DND-41 (cell line): ENCODE measurements around the gene NFKBIE.
A peak's percentile ranks its signal among the peaks of the same experiment; 100 is the strongest.

Experiments
- ATAC-seq: fragments of 200-7000 bp; cut with Tn5 transposase; 3 replicates; pipeline ENCODE4 v1.9.1; 2021; ENCODE audit warnings: low read depth; ENCODE audit not compliant: insufficient read depth
- DNase-seq: peaks from one replicate; pipeline ENCODE4 v3.0.0-alpha.2; 2020
- H2AFZ ChIP-seq: 2 replicates; pipeline ENCODE4 v1.6.0; 2012; ENCODE audit warnings: low read depth, low read length
- H3K27ac ChIP-seq: 2 replicates; pipeline ENCODE4 v1.5.1; 2012; ENCODE audit warnings: low read length, inconsistent platforms
- H3K27me3 ChIP-seq: fragments of 200-600 bp; sonication (generic); 2 replicates; pipeline ENCODE4 v1.6.0; 2012; ENCODE audit warnings: low read length, mild to moderate bottlenecking, inconsistent platforms; ENCODE audit not compliant: insufficient read depth, poor library complexity
- H3K36me3 ChIP-seq: 2 replicates; pipeline ENCODE4 v1.5.1; 2012; ENCODE audit warnings: low read length, inconsistent platforms; ENCODE audit not compliant: insufficient read depth
- H3K4me1 ChIP-seq: 2 replicates; pipeline ENCODE4 v1.5.1; 2012; ENCODE audit warnings: mild to moderate bottlenecking, low read length; ENCODE audit not compliant: insufficient read depth
- H3K4me2 ChIP-seq: 2 replicates; pipeline ENCODE4 v1.6.0; 2012; ENCODE audit warnings: mild to moderate bottlenecking, moderate library complexity, low read length, inconsistent platforms; ENCODE audit not compliant: insufficient read depth
- H3K4me3 ChIP-seq, 2 experiments: fragments of 200-600 bp in 1 of 2; shearing (Covaris generic) in 1 of 2; 2 replicates each; pipeline ENCODE4 v1.5.1; 2012 to 2016; ENCODE audit warnings: inconsistent platforms in 2 of 2, low read length in 2 of 2, mild to moderate bottlenecking in 2 of 2, low read depth in 1 of 2, moderate library complexity in 1 of 2
- H3K79me2 ChIP-seq: 2 replicates; pipeline ENCODE4 v1.6.0; 2012; ENCODE audit warnings: low read length, inconsistent platforms; ENCODE audit not compliant: insufficient read depth
- H3K9ac ChIP-seq: 2 replicates; pipeline ENCODE4 v1.6.0; 2012; ENCODE audit warnings: low read depth, mild to moderate bottlenecking, inconsistent platforms, low read length, moderate library complexity
- H3K9me3 ChIP-seq: 2 replicates; pipeline ENCODE4 v1.5.1; 2012; ENCODE audit warnings: low read length, moderate library complexity, mild to moderate bottlenecking, inconsistent platforms; ENCODE audit not compliant: insufficient read depth, severe bottlenecking
- H4K20me1 ChIP-seq: 2 replicates; pipeline ENCODE4 v1.6.0; 2012; ENCODE audit warnings: low read length; ENCODE audit not compliant: insufficient read depth
- CTCF ChIP-seq: IDR thresholded peaks from 2 replicates; pipeline ENCODE4 v1.5.1; 2012; ENCODE audit warnings: borderline replicate concordance, low read length, moderate library complexity, mild to moderate bottlenecking; ENCODE audit not compliant: poor library complexity, severe bottlenecking; ENCODE audit errors: extremely low read depth
- EZH2 ChIP-seq: IDR thresholded peaks from 3 replicates; pipeline ENCODE4 v1.6.1; 2012; ENCODE audit warnings: borderline replicate concordance, low read depth, mild to moderate bottlenecking, moderate library complexity, low read length, inconsistent platforms; ENCODE audit not compliant: severe bottlenecking

The NFKBIE gene

GRCh38 chr6:44237021-44237812, 28.1 kb downstream of the NFKBIE start:
- Histone ChIP-seq H3K79me2 (no peaks in the 10 kb centered on the region), H3K36me3 (peaks cover 24% of the 10 kb centered on the region), H4K20me1 (no peaks in the 10 kb centered on the region), H3K4me3 (peak overlapping the region; percentile 12 to 66; a peak in 3 of 4 replicates), H3K9me3 (no peaks in the 10 kb centered on the region), H3K27ac (peak overlapping the region; percentile 65), H2AFZ (peak overlapping the region; percentile 90), H3K27me3 (no peaks in the 10 kb centered on the region), H3K4me1 (peaks cover 16% of the 10 kb centered on the region), H3K4me2 (peak overlapping the region; percentile 86), H3K9ac (peak overlapping the region; percentile 58)
- DNase-seq (peak; percentile 70), ATAC-seq (peak; percentile 77)
- TF ChIP-seq CTCF (no peak), EZH2 (no peak)

GRCh38 chr6:44235891-44236516, 29.3 kb downstream of the NFKBIE start:
- Histone ChIP-seq H3K9ac (no peak overlapping the region), H3K27me3 (no peaks in the 10 kb centered on the region), H3K9me3 (no peaks in the 10 kb centered on the region), H3K36me3 (peaks cover 34% of the 10 kb centered on the region), H4K20me1 (no peaks in the 10 kb centered on the region; the same call in 1 of the 2 replicates), H3K4me2 (no peak overlapping the region), H3K4me1 (peaks cover 16% of the 10 kb centered on the region), H2AFZ (no peak overlapping the region), H3K27ac (no peak overlapping the region), H3K4me3 (no peak overlapping the region), H3K79me2 (no peaks in the 10 kb centered on the region)
- TF ChIP-seq EZH2 (no peak), CTCF (no peak)
- DNase-seq (no peak), ATAC-seq (no peak)

- no peaks in the 10 kb centered on the region for H3K27me3 ChIP-seq
- H3K36me3 ChIP-seq = peaks cover 40% of the 10 kb centered on the region
- no peaks in the 10 kb centered on the region for H3K9me3 ChIP-seq
- no peak overlapping the region for H3K27ac ChIP-seq
- no peak overlapping the region for H2AFZ ChIP-seq
- ATAC-seq = no peak
- no peaks in the 10 kb centered on the region for H3K79me2 ChIP-seq
- no peak for DNase-seq
- no peaks in the 10 kb centered on the region; the same call in 1 of the 2 replicates for H4K20me1 ChIP-seq
- peaks cover 16% of the 10 kb centered on the region for H3K4me1 ChIP-seq
- TF ChIP-seq CTCF (no peak), EZH2 (no peak)
- no peak overlapping the region for H3K4me3 ChIP-seq
- no peak overlapping the region for H3K4me2 ChIP-seq
- H3K9ac ChIP-seq = no peak overlapping the region
Measured at GRCh38 chr6:44235269-44235668, 30.1 kb downstream of the NFKBIE start.
